K562 (cell line): ENCODE results near the gene RRH. TPM values are rescaled to one million over a fixed set of nuclear protein-coding genes. Genes with fewer than 3 reads are reported as not detected.

ENCODE experiments used
- ATAC-seq: fragments of 200-7000 bp; cut with Tn5 transposase; 3 replicates; pipeline ENCODE4 v1.9.1; 2020; ENCODE audit warnings: moderate library complexity
- BruUV-seq: library from RNA; stranded (reverse); fragments of 400-500 nt; replicated peaks from 2 replicates; lab custom pipeline; 2021; lab: Mats Ljungman, UMichigan
- CTCF ChIA-PET: fragments of 300-600 bp; formaldehyde crosslinking; extraction: SDS; loops from one replicate; lab custom pipeline; 2021; ENCODE audit warnings: low intra/inter-chr PET ratio; lab: Yijun Ruan, JAX
- POLR2A ChIA-PET: fragments of 300-600, 350-650 bp; sonication (Branson Sonifier 250); formaldehyde crosslinking; extraction: SDS; loops from one replicate; lab custom pipeline; 2021; ENCODE audit warnings: antibody characterized with exemption, inconsistent platforms; lab: Yijun Ruan, JAX
- DNase-seq, 4 experiments: peaks; one replicate each; pipeline versions ENCODE4 v3.0.0 to v3.0.0-alpha.2; 2011 to 2018; ENCODE audit warnings: low spot score in 3 of 4, mixed read lengths in 3 of 4; ENCODE audit errors: extremely low read depth in 1 of 4
- FAIRE-seq: peaks from 2 replicates; lab custom pipeline; 2011; peaks lifted over from hg19 to GRCh38; lab: Jason Lieb, UNC
- H2AFZ ChIP-seq: 2 replicates; pipeline ENCODE4 v1.6.0; 2011; ENCODE audit warnings: low read depth, low read length, control low read depth, inconsistent platforms
- H3K27ac ChIP-seq: fragments of 200-600 bp; 3 replicates; pipeline ENCODE4 v1.8.0; 2011; ENCODE audit warnings: low read depth, mild to moderate bottlenecking, control low read depth, inconsistent platforms, low read length, moderate library complexity, mixed read lengths; ENCODE audit errors: extremely low read depth
- H3K27me3 ChIP-seq, 2 experiments: fragments of 300-600 bp in 1 of 2; 2 replicates in 1 of 2; 3 replicates in 1 of 2; pipeline versions ENCODE4 v1.6.0 to v1.8.0; 2011; ENCODE audit warnings: inconsistent platforms in 2 of 2, low read length in 2 of 2, mild to moderate bottlenecking in 1 of 2, mixed read lengths in 1 of 2, moderate library complexity in 1 of 2; ENCODE audit not compliant: control insufficient read depth in 2 of 2, insufficient read depth in 2 of 2
- H3K36me3 ChIP-seq: fragments of 300-600 bp; 3 replicates; pipeline ENCODE4 v1.8.0; 2011; ENCODE audit warnings: mild to moderate bottlenecking, low read length, inconsistent platforms; ENCODE audit not compliant: control insufficient read depth, insufficient read depth
- H3K4me1 ChIP-seq, 2 experiments: fragments of 200-600 bp in 1 of 2; replicated peaks in 1 of 2; 2 replicates in 1 of 2; 3 replicates in 1 of 2; pipeline versions ENCODE4 v1.5.1 to v1.8.0; 2011; ENCODE audit warnings: inconsistent platforms in 2 of 2, low read length in 2 of 2, mild to moderate bottlenecking in 1 of 2, mixed read lengths in 1 of 2, moderate library complexity in 1 of 2; ENCODE audit not compliant: control insufficient read depth in 2 of 2, insufficient read depth in 2 of 2
- H3K4me2 ChIP-seq: 2 replicates; pipeline ENCODE4 v1.6.1; 2011; ENCODE audit warnings: low read length, control low read depth, inconsistent platforms, mixed read lengths; ENCODE audit not compliant: insufficient read depth
- H3K4me3 ChIP-seq: fragments of 200-600 bp; sonication (generic), shearing (Covaris generic); 2 replicates; pipeline ENCODE4 v1.5.1; 2016; ENCODE audit warnings: control low read depth, inconsistent platforms
- H3K79me2 ChIP-seq: fragments of 200-600 bp; 3 replicates; pipeline ENCODE4 v1.8.0; 2011; ENCODE audit warnings: low read length, inconsistent platforms; ENCODE audit not compliant: control insufficient read depth, insufficient read depth
- H3K9ac ChIP-seq, 2 experiments: 2 replicates each; pipeline versions ENCODE4 v1.6.0 to v1.6.1; 2011; ENCODE audit warnings: low read depth in 2 of 2, low read length in 2 of 2, control low read depth in 1 of 2, inconsistent platforms in 1 of 2, mild to moderate bottlenecking in 1 of 2, mixed read lengths in 1 of 2; ENCODE audit not compliant: insufficient read depth in 1 of 2
- H3K9me1 ChIP-seq: one replicate; pipeline ENCODE4 v1.6.0; 2011; ENCODE audit warnings: inconsistent platforms, mild to moderate bottlenecking, low read length, moderate library complexity; ENCODE audit not compliant: control insufficient read depth, insufficient read depth
- H3K9me3 ChIP-seq: replicated peaks from 2 replicates; pipeline ENCODE4 v1.5.1; 2011; ENCODE audit warnings: low read depth, low read length, inconsistent platforms; ENCODE audit not compliant: control insufficient read depth, insufficient read depth
- H4K20me1 ChIP-seq: replicated peaks from 2 replicates; pipeline ENCODE4 v1.6.1; 2011; ENCODE audit warnings: low read length, inconsistent platforms, mixed read lengths; ENCODE audit not compliant: control insufficient read depth, insufficient read depth
- ID3 ChIP-seq, 2 experiments: fragments of 250-450 bp in 1 of 2; fragments of 450-650 bp in 1 of 2; sonication (Bioruptor Pico) in 1 of 2; IDR thresholded peaks; 2 replicates each; pipeline versions ENCODE4 v1.6.1 to v1.8.0; 2016 to 2021; ENCODE audit warnings: mild to moderate bottlenecking in 2 of 2, moderate library complexity in 2 of 2, missing compliant biosample characterization in 1 of 2, missing genetic modification characterization in 1 of 2
- MAZ ChIP-seq, 2 experiments: fragments of 450-650 bp in 1 of 2; sonication (generic) in 1 of 2; formaldehyde crosslinking; IDR thresholded peaks in 1 of 2; conservative IDR thresholded peaks in 1 of 2; 2 replicates each; pipeline versions ENCODE4 v1.4.0 to v1.5.0; 2020; ENCODE audit warnings: mild to moderate bottlenecking in 1 of 2, missing genetic modification reagents in 1 of 2
- PTRF ChIP-seq: fragments of 450-650 bp; IDR thresholded peaks from 2 replicates; pipeline ENCODE4 v1.6.1; 2016; ENCODE audit warnings: mild to moderate bottlenecking, missing genetic modification characterization, missing compliant biosample characterization
- RUNX1 ChIP-seq: sonication (generic); IDR thresholded peaks from 2 replicates; pipeline ENCODE4 v1.6.1; 2016; ENCODE audit warnings: antibody characterized with exemption, low read depth
- SNRNP70 ChIP-seq: fragments of 200-400 bp; formaldehyde crosslinking; optimal IDR thresholded peaks from 2 replicates; pipeline ENCODE3; 2017; ENCODE audit warnings: low read depth, low read length
- STAT5B ChIP-seq: fragments of 250-450 bp; sonication (Bioruptor Pico); IDR thresholded peaks from 2 replicates; pipeline ENCODE4 v1.8.0; 2021; ENCODE audit warnings: mild to moderate bottlenecking, inconsistent platforms
- ZNF395 ChIP-seq: fragments of 200-800 bp; sonication (Bioruptor generic); IDR thresholded peaks from 2 replicates; pipeline ENCODE4 v1.6.1; 2017; ENCODE audit warnings: missing genetic modification characterization, missing compliant biosample characterization
- WGBS: fragments of 100-300 bp; shearing (Covaris generic); methylation state at CpG from one replicate; pipeline ENCODE4 v1.1.6; 2016; ENCODE audit warnings: low coverage, mixed read lengths; ENCODE audit not compliant: insufficient coverage; ENCODE audit errors: missing lambda C conversion rate; 5-methylcytosine and 5-hydroxymethylcytosine counted together
- in situ Hi-C: fragments of 300-500 bp; cut with MboI; formaldehyde crosslinking; loops from 4 replicates; pipeline ENCODE4 v1.15.0; 2018; ENCODE audit warnings: inconsistent platforms, mixed read lengths
- intact Hi-C: fragments of 100-400 bp; cut with micrococcal nuclease; formaldehyde crosslinking; loops from 2 replicates; pipeline ENCODE4 v1.14.2; 2022
- polyA plus RNA-seq, 8 experiments: library from polyadenylated mRNA; depleted of rRNA in 4 of 8; stranded (reverse) in 5 of 8; unstranded in 3 of 8; fragments of >200 nt; fragmentation: Nextera tagmentation in 2 of 8; fragmentation: Illumina TruSeq in 1 of 8; extraction: Ambion mirVana in 2 of 8; extraction: Trizol in 1 of 8; gene quantifications; 2 replicates each; pipeline versions ENCODE4 v1.2.1 to v1.2.3, GENCODE V29; 2011 to 2014; ENCODE audit warnings: inconsistent platforms in 1 of 8, missing spikeins in 1 of 8
- total RNA-seq, 7 experiments: library from RNA; depleted of rRNA in 6 of 7; stranded (reverse); fragments of >200 nt in 6 of 7; fragmentation: Illumina TruSeq in 2 of 7; extraction: Trizol in 2 of 7; gene quantifications; 2 replicates each; pipeline versions ENCODE4 v1.2.1 to v1.2.3, GENCODE V29; 2011 to 2021; ENCODE audit warnings: low replicate concordance in 1 of 7
- TF ChIP-seq, protein P1 (sequence below), 2 experiments: fragments of 450-650 bp in 1 of 2; sonication (generic) in 1 of 2; formaldehyde crosslinking in 1 of 2; IDR thresholded peaks; 2 replicates each; pipeline versions ENCODE4 v1.7.1 to v1.9.0; 2016 to 2022; ENCODE audit warnings: inconsistent platforms in 1 of 2, mild to moderate bottlenecking in 1 of 2, missing genetic modification reagents in 1 of 2

The RRH gene
- total and polyA plus RNA-seq, 9 of the 15 experiments (the other 6 are each of a cell fraction or from before 2014, with no cell fraction given): 0.04 to 0.31 (median 0.12) TPM; not detected in 3

DNA sequence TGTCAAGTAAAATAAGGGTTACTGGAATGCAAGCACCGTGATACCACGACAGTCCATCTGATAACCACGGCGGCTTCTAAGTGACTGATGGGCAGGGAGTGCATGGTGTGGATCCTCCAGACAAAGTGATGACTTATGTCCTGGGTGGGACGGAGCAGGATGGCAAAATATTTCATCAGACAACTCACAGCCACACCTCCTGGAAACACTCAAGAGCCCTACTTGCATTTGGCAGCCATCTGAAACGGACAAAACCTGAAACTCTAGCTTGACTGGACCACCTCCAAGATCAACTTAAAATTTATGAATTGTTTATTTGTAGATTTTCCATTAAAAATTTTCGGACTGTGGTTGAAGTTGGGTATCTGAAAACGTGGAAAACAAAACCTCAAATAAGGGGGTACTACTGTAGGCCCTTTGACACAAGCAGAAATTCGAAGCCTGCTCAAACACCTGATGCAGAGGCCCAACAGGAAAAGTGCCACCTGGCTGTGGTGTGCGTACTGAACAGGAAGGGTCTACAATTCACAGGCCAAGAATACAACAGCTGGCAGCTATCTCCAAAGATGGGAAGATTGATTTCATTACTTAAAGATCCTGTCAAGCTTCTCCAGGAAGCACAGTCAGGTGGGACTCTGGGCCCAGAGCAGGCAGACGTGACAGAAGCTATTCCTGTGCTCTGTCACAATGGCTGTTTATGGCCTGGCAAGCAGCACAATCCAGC is 46.2 kb downstream of the RRH start:
- Histone ChIP-seq H4K20me1 (no peaks in the 10 kb centered on the region), H3K4me3 (no peak overlapping the region), H3K9me3 (no peaks in the 10 kb centered on the region), H3K27me3 (peaks cover 0 to 2% of the 10 kb centered on the region in 2 experiments; a peak in 2 of 5 replicates), H3K9ac (no peak overlapping the region), H3K27ac (no peak overlapping the region; the same call in 2 of the 3 replicates), H3K4me2 (no peak overlapping the region), H3K4me1 (peaks cover 0 to 12% of the 10 kb centered on the region in 2 experiments; a peak in 2 of 5 replicates), H2AFZ (0 out of 2 replicates have a peak overlapping the region, but pooled peaks have one; percentile 12), H3K9me1 (no peaks in the 10 kb centered on the region), H3K36me3 (no peaks in the 10 kb centered on the region), H3K79me2 (no peaks in the 10 kb centered on the region)
- CTCF ChIA-PET: no interaction called here
- in situ Hi-C loops (no loop called here), intact Hi-C loops (no loop called here)
- 10% methylated on average over 11 of the region's 11 CpGs for WGBS
- BruUV-seq: no TSS peak
- POLR2A ChIA-PET: interaction anchor here (0.8 to 1.4 kb wide), 2 partner anchors 14 to 59 kb away, joined by 3 to 4 read pairs; no protein-coding TSS in a partner anchor
- peak in 1 of 4 experiments; percentile 32 for DNase-seq
- FAIRE-seq: no peak
- peak; percentile 90 for ATAC-seq
- TF ChIP-seq ZNF395 (CRISPR knock-in tag) (peak; percentile 64; the same call in 1 of the 2 replicates), RUNX1 (no peak), SNRNP70 (no peak), PTRF (0 out of 2 replicates have a peak, but pooled peaks have one; percentile 17), MAZ (CRISPR knock-in tag; conservative IDR thresholded peaks at IDR 0.05 in 1 of 2, IDR thresholded peaks at IDR 0.05 in 1 of 2) (peak in 1 of 2 experiments; percentile 4; a peak in 1 of 4 replicates), STAT5B (CRISPR knock-in tag) (no peak), ID3 (CRISPR knock-in tag; IDR thresholded peaks at IDR 0.05) (no peak), ID3 (tag; IDR thresholded peaks at IDR 0.05) (no peak)
- TF ChIP-seq, protein P1, sequence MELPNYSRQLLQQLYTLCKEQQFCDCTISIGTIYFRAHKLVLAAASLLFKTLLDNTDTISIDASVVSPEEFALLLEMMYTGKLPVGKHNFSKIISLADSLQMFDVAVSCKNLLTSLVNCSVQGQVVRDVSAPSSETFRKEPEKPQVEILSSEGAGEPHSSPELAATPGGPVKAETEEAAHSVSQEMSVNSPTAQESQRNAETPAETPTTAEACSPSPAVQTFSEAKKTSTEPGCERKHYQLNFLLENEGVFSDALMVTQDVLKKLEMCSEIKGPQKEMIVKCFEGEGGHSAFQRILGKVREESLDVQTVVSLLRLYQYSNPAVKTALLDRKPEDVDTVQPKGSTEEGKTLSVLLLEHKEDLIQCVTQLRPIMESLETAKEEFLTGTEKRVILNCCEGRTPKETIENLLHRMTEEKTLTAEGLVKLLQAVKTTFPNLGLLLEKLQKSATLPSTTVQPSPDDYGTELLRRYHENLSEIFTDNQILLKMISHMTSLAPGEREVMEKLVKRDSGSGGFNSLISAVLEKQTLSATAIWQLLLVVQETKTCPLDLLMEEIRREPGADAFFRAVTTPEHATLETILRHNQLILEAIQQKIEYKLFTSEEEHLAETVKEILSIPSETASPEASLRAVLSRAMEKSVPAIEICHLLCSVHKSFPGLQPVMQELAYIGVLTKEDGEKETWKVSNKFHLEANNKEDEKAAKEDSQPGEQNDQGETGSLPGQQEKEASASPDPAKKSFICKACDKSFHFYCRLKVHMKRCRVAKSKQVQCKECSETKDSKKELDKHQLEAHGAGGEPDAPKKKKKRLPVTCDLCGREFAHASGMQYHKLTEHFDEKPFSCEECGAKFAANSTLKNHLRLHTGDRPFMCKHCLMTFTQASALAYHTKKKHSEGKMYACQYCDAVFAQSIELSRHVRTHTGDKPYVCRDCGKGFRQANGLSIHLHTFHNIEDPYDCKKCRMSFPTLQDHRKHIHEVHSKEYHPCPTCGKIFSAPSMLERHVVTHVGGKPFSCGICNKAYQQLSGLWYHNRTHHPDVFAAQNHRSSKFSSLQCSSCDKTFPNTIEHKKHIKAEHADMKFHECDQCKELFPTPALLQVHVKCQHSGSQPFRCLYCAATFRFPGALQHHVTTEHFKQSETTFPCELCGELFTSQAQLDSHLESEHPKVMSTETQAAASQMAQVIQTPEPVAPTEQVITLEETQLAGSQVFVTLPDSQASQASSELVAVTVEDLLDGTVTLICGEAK (IDR thresholded peaks at IDR 0.05): no peak
- TF ChIP-seq, protein P1 (CRISPR knock-in tag; IDR thresholded peaks at IDR 0.05): no peak
